Ectodermal cell (in vitro differentiated cells): ENCODE results near the gene GPR137B.

Experiments used
- H3K27ac ChIP-seq: 2 replicates; pipeline ENCODE4 v1.7.0; 2013; ENCODE audit warnings: mild to moderate bottlenecking, low read depth, low read length; ENCODE audit not compliant: insufficient read depth, poor library complexity, severe bottlenecking
- H3K27me3 ChIP-seq: 2 replicates; pipeline ENCODE4 v1.7.0; 2013; ENCODE audit warnings: mild to moderate bottlenecking, low read length; ENCODE audit not compliant: insufficient read depth, control insufficient read depth, poor library complexity, severe bottlenecking
- H3K36me3 ChIP-seq: one replicate; pipeline ENCODE4 v1.7.0; 2013; ENCODE audit warnings: low read length; ENCODE audit not compliant: control insufficient read depth, insufficient read depth
- H3K4me1 ChIP-seq: one replicate; pipeline ENCODE4 v1.7.0; 2013; ENCODE audit warnings: low read length; ENCODE audit not compliant: control insufficient read depth, insufficient read depth
- H3K4me3 ChIP-seq: 2 replicates; pipeline ENCODE4 v1.7.0; 2013; ENCODE audit warnings: low read depth, low read length, control low read depth; ENCODE audit not compliant: insufficient read depth
- H3K9me3 ChIP-seq: 2 replicates; pipeline ENCODE4 v1.7.0; 2013; ENCODE audit warnings: mild to moderate bottlenecking, low read length, moderate library complexity; ENCODE audit not compliant: control insufficient read depth
- WGBS, 2 experiments: methylation state at CpG; one replicate each; pipeline ENCODE4 v1.1.7; 2013; ENCODE audit warnings: missing lambda C conversion rate in 2 of 2; 5-methylcytosine and 5-hydroxymethylcytosine counted together

GPR137B gene

DNA sequence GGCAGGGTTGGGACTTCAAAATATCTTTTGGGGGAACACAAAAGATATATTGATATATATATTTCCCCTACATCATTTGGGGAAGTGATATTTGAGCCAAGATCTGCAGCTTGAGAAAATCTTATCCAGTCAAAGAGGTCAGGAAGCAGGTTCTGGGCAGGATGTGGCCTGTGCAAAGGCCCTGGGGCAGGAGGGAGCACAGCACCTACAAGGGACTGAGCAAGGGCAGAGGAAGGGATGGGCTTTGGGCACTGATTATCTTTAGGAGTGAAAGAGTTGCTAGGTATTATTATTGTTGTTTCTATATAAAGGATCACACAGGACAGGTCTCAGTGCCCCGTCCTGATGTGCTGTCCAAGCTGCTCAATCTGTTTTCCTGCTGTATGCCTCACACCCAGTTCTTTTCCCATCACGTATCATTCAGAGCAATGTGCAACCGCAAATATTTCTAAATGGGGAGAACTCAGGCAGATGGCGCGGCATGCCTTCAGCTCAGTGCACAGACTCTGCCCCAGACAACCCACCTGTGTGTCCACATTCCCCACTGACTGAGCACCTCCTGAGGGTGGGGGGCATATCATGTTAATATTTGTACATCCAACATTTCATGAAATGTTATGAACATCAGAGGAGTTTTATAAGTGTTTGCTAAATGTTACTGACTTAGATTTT is 28.1 kb upstream of the GPR137B start:
- Histone ChIP-seq H3K4me1 (no peaks in the 10 kb centered on the region), H3K36me3 (no peaks in the 10 kb centered on the region), H3K9me3 (no peaks in the 10 kb centered on the region), H3K27ac (no peak overlapping the region), H3K27me3 (no peaks in the 10 kb centered on the region), H3K4me3 (no peak overlapping the region)
- whole genome bisulfite sequencing, 2 experiments: 95 to 96% methylated on average over 5 of the region's 5 CpGs

DNA sequence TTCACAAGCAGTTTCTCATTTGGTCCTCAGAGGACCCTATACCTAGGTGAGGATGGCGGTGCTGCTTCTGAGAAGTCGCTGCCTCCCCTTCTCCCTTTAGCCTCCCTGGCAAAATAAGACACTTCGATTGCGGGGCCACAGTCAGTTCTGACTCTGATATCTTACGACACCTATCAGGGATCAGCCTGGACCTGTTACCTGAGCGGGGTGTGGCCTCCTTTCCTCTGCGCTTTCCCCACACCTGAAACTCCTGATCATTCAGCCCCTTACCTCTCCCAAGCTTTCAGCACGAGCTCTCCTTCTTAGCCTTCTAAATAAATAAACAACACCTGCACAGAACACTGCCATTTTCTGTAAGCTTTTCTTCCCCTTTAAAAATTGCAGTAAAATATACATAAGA is 24.6 kb upstream of the GPR137B start:
- Histone ChIP-seq H3K4me1 (no peaks in the 10 kb centered on the region), H3K4me3 (no peak overlapping the region), H3K36me3 (no peaks in the 10 kb centered on the region), H3K27me3 (no peaks in the 10 kb centered on the region), H3K9me3 (no peaks in the 10 kb centered on the region), H3K27ac (no peak overlapping the region)
- 84 to 87% methylated on average over 8 of the region's 8 CpGs for WGBS, 2 experiments

DNA sequence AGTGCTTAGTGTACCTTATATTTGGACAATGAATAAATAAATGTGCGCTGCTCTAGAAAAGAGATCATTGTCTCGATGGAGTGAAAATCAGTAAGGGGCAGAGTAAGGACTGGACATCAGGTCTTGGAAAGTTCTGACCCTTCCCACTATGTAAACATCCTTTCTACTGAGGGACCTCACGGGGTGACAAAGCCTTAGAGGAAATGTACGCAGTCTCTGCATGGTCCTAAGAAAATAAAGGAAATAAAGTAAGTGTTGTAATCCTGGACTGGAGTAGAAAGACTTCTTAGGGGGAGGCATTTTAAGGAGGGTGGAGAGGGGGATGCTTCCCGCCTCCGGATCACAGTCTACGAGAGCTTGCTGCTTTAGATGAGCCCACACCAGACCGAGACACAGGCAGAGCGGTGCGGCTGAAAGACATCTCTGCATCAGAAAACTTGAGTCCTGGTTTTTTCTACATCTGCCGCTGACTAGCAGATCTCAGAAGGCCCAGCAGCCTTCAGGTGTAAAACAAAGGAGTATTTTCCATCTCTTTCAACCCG is 22.3 kb upstream of the GPR137B start:
- WGBS, 2 experiments: 84 to 87% methylated on average over 12 of the region's 12 CpGs
- H3K27ac ChIP-seq: no peak overlapping the region
- H3K4me3 ChIP-seq: no peak overlapping the region
- no peaks in the 10 kb centered on the region for H3K9me3 ChIP-seq
- no peaks in the 10 kb centered on the region for H3K36me3 ChIP-seq
- H3K27me3 ChIP-seq: no peaks in the 10 kb centered on the region
- no peaks in the 10 kb centered on the region for H3K4me1 ChIP-seq

DNA sequence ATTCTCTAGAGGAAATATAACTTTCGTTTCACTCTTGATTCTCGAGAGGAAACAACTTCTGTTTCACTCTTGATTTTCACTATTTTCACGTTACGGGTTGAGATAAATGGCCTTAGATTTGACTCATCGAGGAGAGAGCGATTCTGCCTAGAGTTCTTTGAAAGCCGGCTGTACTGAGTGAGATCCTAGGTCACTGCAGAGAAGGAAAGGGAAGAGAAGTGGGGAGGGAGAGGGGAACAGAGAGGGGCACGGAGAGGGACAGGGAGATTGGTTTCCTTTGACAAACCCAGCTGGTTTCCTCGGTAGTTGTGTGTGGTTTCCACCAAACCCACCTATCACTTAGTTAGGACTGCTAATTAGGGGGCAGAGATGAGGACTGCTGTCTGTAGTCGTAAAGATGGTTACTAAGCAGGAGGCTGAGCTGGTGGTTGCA is 21.6 kb upstream of the GPR137B start:
- no peak overlapping the region for H3K4me3 ChIP-seq
- WGBS, 2 experiments: 88% methylated on average over 10 of the region's 10 CpGs
- H3K27ac ChIP-seq: no peak overlapping the region
- no peaks in the 10 kb centered on the region for H3K27me3 ChIP-seq
- no peaks in the 10 kb centered on the region for H3K9me3 ChIP-seq
- no peaks in the 10 kb centered on the region for H3K36me3 ChIP-seq
- H3K4me1 ChIP-seq: no peaks in the 10 kb centered on the region

DNA sequence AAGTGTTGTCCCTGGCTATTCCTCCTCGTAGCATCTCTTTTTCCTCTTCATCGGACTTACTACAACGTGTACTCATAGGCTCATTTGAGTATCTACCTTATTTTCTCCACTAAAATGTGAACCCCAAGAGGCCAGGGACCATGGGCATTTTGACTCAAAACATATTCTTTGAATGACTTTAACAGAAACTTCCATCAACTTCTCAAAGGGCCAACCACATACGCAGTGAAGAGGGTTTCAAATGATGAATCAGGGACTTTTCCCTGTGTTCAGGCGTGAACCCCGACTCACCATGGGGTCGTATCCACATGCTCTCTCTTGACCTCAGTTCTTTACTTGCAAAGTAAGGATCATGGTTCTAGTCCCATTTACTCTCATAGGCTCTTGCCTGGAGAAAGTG is 20.2 kb upstream of the GPR137B start:
- Histone ChIP-seq H3K36me3 (no peaks in the 10 kb centered on the region), H3K4me1 (no peaks in the 10 kb centered on the region), H3K27me3 (no peaks in the 10 kb centered on the region), H3K27ac (no peak overlapping the region), H3K9me3 (no peaks in the 10 kb centered on the region), H3K4me3 (no peak overlapping the region)
- 91 to 94% methylated on average over 7 of the region's 7 CpGs for WGBS, 2 experiments

DNA sequence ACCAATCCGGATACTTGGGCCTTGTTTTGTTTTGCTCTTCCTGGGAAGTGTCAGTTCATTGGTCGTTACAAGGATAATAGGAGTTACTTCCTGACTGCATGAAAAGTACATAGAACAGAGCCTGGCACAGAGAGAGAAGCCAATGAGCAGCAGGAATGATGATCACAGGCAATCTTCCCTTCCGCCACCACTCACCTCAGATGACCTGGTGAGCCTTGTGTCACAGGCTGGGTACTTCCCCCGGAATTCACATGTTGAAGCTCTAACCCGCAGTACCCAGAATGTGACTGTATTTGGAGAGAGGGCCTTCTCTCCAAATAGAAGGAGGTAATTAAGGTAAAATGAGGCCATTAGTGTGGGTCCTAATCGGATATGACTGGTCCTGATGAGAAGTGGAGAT is 18.8 kb upstream of the GPR137B start:
- Histone ChIP-seq H3K4me3 (no peak overlapping the region), H3K9me3 (no peaks in the 10 kb centered on the region), H3K27ac (no peak overlapping the region), H3K27me3 (no peaks in the 10 kb centered on the region), H3K4me1 (no peaks in the 10 kb centered on the region), H3K36me3 (no peaks in the 10 kb centered on the region)
- 89 to 93% methylated on average over 6 of the region's 6 CpGs for WGBS, 2 experiments

DNA sequence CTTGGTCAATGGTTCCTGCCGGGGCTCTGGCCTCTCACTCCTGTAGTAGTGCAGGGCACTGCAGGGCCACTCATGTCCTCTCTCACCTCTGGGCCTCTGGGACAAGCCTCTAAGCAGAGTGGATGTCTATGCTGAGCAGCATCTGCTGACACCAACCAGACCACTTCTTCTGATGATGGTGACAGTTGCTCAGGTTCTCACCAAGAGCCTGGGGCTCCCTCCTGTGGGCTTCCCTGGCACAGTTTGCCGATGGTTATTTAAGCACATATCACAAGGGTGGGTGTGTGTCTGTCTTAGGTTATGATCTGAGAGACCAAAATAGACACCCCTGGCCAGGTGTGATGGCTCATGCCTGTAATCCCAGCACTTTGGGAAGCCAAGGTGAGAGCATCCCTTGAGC is 17.4 kb upstream of the GPR137B start:
- Histone ChIP-seq H3K27ac (no peak overlapping the region), H3K4me3 (no peak overlapping the region), H3K9me3 (no peaks in the 10 kb centered on the region), H3K27me3 (no peaks in the 10 kb centered on the region), H3K4me1 (peaks cover 7% of the 10 kb centered on the region), H3K36me3 (no peaks in the 10 kb centered on the region)
- 88 to 89% methylated on average over 2 of the region's 2 CpGs for WGBS, 2 experiments

DNA sequence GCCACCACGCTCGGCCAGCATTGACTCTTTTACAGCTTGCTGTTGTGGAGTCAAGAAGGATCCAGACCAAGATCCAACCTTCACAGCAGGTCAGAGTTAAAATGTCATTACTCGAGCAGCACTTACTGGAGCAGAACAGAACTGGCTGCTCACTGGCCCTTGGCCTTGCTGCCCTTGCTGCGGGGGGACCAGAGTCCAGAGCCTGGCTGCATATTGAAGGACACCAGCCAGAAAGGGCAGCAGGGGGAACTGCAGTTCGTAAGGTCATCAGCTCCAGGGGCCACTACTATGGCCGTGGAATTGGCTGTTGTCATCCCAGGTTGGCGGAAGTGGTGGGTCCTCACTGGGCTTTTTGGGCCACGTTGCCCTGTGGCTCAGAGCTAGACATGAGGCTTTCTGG is 15.3 kb upstream of the GPR137B start:
- no peak overlapping the region for H3K4me3 ChIP-seq
- no peaks in the 10 kb centered on the region for H3K9me3 ChIP-seq
- H3K36me3 ChIP-seq: no peaks in the 10 kb centered on the region
- peaks cover 7% of the 10 kb centered on the region for H3K4me1 ChIP-seq
- no peak overlapping the region for H3K27ac ChIP-seq
- H3K27me3 ChIP-seq: no peaks in the 10 kb centered on the region
- 84 to 88% methylated on average over 8 of the region's 8 CpGs for WGBS, 2 experiments

DNA sequence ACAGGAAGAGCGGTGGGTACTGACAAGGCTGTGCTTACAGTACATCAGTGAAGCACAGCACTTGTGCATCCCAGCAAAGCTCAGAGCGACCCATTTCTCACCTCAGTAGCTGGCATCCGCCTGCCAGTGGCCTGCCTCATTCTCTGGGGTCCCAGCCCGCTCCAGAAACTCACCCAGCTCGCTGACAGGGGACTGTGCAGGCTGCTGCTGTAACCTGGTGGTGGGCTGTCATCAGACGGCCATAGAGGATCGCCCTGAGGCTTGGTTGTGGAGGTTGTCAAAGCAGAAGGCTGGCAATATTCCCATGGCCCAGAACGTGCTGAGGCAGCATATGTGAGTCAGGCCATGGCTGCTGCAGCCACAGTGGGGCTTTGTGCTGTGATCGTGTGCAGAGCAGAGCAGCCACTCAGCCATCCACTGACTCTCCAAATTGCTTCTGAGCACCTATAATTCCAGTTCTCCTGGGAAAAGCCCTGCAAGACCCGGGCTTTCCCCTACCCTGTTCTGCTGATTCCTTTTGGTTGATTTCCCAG is 13.6 kb upstream of the GPR137B start:
- Histone ChIP-seq H3K9me3 (no peaks in the 10 kb centered on the region), H3K36me3 (no peaks in the 10 kb centered on the region), H3K4me1 (peaks cover 7% of the 10 kb centered on the region), H3K27ac (no peak overlapping the region), H3K27me3 (no peaks in the 10 kb centered on the region), H3K4me3 (no peak overlapping the region)
- WGBS, 2 experiments: 88 to 91% methylated on average over 10 of the region's 10 CpGs

DNA sequence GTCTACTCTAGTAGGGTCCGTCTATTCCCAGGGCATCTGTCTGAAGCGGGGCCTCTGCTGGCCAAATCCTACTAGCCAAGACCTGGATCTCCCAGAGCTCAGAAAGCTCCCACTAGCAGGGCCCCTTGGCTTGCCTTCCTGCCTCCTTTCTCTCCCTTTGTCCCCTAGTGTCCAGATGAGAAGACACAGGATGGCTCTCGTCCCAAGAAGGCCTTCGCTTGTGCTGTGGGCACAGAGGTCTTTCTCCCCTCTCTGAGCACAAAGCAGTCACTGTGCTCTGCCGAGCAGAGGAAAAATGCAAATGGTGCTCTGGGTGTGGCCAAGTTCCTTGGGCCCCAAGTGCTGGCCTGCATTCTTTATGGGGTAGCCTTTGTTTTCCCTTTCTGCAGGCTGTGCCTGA is 13.0 kb upstream of the GPR137B start:
- H3K9me3 ChIP-seq: no peaks in the 10 kb centered on the region
- peaks cover 7% of the 10 kb centered on the region for H3K4me1 ChIP-seq
- H3K27me3 ChIP-seq: no peaks in the 10 kb centered on the region
- no peak overlapping the region for H3K27ac ChIP-seq
- H3K36me3 ChIP-seq: no peaks in the 10 kb centered on the region
- H3K4me3 ChIP-seq: no peak overlapping the region
- 51 to 58% methylated on average over 5 of the region's 5 CpGs for WGBS, 2 experiments
